Mucosa of rectum (tissue), 2 donors: ENCODE data around the gene POLDIP2.

Experiments used
- H3K27ac ChIP-seq, 2 donors: one replicate each; pipeline ENCODE4 v1.7.0; 2013; ENCODE audit warnings: inconsistent platforms in 2 of 2, low read depth in 2 of 2, low read length in 2 of 2
- H3K27me3 ChIP-seq, 2 donors: one replicate each; pipeline ENCODE4 v1.7.0; 2013; ENCODE audit warnings: low read length in 2 of 2; ENCODE audit not compliant: control insufficient read depth in 2 of 2, insufficient read depth in 2 of 2
- H3K36me3 ChIP-seq, 2 donors: one replicate each; pipeline ENCODE4 v1.7.0; 2013; ENCODE audit warnings: low read length in 2 of 2; ENCODE audit not compliant: control insufficient read depth in 2 of 2, insufficient read depth in 2 of 2
- H3K4me1 ChIP-seq, 2 donors: one replicate each; pipeline ENCODE4 v1.7.0; 2013; ENCODE audit warnings: low read length in 2 of 2, mild to moderate bottlenecking in 1 of 2; ENCODE audit not compliant: control insufficient read depth in 2 of 2, insufficient read depth in 2 of 2
- H3K4me3 ChIP-seq, 2 donors: one replicate each; pipeline ENCODE4 v1.7.0; 2013; ENCODE audit warnings: low read length in 2 of 2
- H3K9ac ChIP-seq, 2 donors: one replicate each; pipeline ENCODE4 v1.7.0; 2013; ENCODE audit warnings: low read length in 2 of 2, low read depth in 1 of 2, mild to moderate bottlenecking in 1 of 2
- H3K9me3 ChIP-seq, 2 donors: one replicate each; pipeline ENCODE4 v1.7.0; 2013; ENCODE audit warnings: low read length in 2 of 2; ENCODE audit not compliant: control insufficient read depth in 2 of 2
- donor health status: healthy.
- donor health status: Normal muscosa, but diverticular disease.

The POLDIP2 gene

DNA sequence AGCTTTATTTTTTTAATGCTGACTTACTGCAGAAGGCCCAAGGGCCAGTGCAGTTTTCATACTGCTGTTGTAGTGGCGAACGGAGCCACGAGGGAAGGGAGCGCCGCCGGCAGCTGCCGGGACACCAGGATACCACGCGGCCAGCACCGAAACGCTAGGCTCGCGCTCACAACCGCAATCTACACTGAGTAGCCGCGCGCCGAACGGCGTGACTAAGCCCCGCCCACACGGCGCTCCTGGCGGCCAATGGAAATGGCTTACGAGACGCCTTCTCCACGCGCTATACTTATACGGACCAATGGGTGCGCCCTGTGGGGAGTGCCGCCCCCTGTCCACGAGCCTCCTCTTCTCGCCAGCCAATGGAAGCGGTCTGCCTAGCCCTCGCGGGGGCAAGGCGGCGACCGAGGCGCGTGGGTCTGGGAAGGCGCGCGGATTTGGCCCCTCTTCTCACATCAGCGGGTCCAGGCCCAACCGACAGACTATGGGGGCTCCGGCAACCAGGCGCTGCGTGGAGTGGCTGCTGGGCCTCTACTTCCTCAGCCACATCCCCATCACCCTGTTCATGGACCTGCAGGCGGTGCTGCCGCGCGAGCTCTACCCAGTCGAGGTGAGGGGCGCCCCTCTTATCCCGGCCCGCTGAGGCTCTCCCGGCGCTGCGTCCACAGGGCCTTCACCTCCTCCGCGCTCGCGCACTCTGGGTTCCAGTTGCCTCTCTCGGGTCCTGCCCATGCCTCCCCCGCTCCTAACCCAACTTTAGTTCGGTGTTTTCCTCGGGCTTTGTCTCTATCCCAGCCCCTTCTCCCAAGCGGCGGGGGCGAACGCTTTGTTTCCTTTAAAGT is 38.3 kb downstream of the POLDIP2 start, which contains the start of gene TMEM97:
Gene TMEM97 (plus strand): TSS at position 442 of the 839 bp plus-strand sequence. CDS start 40 bp downstream, at position 482.
- H3K27me3 ChIP-seq, result no peaks in the 10 kb centered on the region
- H3K9me3 ChIP-seq, result no peaks in the 10 kb centered on the region
- H3K27ac ChIP-seq, result peak within 1 kb of the TSS; percentile 44 to 48
- peaks cover 7 to 23% of the 10 kb centered on the region in 2 donors for H3K4me1 ChIP-seq
- no peaks in the 10 kb centered on the region for H3K36me3 ChIP-seq
- H3K4me3 ChIP-seq, result peak within 1 kb of the TSS; percentile 70 to 83
- H3K9ac ChIP-seq, result peak within 1 kb of the TSS; percentile 53 to 77

DNA sequence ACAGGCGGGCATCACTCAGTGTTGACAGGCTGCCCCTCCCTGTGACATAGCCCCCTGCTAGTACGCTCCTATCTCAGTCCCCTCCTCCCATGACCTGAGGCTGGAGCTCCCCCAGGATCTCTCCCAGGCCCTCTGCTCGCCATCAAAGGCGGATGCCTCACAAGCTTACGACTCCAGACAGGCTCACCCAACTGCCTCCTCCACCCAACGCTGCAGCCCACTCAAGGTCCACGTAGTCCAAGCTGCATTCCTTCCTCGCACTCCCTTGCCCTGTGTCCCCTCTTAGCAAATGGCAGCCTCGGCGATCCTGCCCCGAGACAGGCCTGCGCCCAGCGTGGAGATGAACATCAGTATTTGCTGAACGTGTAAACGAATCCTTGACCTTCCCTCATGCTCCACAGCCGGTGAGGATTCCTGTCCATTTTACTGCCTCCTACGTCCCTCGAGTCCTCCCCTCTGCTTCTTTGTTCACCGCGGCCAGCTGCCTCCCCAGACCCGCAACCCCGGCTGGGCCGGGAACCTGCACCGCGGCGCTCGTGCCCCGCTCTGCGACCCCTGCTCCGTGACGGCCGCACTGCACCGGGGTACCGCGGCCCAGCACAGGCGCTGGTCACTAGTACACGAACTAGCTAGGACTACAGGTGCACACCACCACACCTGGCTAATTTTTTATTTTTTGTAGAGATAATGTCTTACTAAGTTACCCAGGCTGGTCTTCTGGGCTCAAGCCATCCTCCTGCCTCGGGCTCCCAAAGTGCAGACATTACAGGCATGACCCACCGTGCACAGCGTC is 39.2 kb downstream of the POLDIP2 start:
- H3K27me3 ChIP-seq, result no peaks in the 10 kb centered on the region
- H3K9me3 ChIP-seq, result no peaks in the 10 kb centered on the region
- H3K4me3 ChIP-seq, result peak overlapping the region; percentile 70 to 83
- H3K4me1 ChIP-seq, result peaks cover 7 to 23% of the 10 kb centered on the region in 2 donors
- no peak overlapping the region for H3K27ac ChIP-seq
- no peaks in the 10 kb centered on the region for H3K36me3 ChIP-seq
- H3K9ac ChIP-seq, result peak overlapping the region; percentile 26 to 53

DNA sequence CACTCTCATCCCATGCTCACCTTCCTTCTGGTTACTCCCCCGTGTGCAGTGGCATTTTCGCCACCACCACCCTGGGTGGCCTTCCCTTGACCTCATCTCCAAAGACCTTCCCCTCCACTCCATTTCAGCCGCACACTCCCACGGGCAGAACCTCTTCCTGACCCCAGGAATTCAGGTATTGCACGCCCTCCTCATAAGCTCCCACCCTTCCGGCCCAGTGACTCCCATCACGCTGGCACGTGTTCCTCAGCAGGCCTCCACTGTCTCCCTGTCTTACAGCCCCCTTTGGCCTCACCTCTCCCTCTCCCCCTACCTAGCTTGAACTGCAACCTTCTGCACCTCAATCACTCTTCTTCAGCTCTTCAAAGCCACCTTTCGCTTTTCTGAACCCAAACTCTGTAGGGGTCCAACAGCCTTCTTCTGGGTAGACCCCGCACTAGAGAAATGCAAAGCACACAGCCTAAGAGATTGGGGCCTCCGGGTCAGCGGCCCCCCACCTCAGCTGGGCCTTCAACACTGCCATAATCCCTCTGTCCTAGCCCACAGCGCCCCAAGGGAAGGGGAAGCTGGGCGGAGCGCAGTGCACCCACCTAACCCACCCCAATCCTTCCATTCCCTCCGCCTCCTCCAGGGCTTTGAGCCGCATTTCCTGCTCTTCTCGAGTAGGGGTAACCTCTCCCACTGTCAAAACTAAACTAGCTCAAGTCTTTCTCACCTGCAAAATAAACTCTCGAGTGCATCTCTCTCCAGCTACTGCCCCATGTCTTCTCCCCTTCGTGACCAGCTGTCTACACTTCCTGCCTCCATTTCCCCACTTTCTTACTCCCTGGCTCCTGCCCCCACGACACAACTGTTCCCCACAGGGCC is 40.0 kb downstream of the POLDIP2 start:
- Histone ChIP-seq H3K4me3 (no peak overlapping the region), H3K27ac (no peak overlapping the region), H3K9ac (no peak overlapping the region), H3K4me1 (peaks cover 7 to 23% of the 10 kb centered on the region in 2 donors), H3K9me3 (no peaks in the 10 kb centered on the region), H3K36me3 (no peaks in the 10 kb centered on the region), H3K27me3 (no peaks in the 10 kb centered on the region)

DNA sequence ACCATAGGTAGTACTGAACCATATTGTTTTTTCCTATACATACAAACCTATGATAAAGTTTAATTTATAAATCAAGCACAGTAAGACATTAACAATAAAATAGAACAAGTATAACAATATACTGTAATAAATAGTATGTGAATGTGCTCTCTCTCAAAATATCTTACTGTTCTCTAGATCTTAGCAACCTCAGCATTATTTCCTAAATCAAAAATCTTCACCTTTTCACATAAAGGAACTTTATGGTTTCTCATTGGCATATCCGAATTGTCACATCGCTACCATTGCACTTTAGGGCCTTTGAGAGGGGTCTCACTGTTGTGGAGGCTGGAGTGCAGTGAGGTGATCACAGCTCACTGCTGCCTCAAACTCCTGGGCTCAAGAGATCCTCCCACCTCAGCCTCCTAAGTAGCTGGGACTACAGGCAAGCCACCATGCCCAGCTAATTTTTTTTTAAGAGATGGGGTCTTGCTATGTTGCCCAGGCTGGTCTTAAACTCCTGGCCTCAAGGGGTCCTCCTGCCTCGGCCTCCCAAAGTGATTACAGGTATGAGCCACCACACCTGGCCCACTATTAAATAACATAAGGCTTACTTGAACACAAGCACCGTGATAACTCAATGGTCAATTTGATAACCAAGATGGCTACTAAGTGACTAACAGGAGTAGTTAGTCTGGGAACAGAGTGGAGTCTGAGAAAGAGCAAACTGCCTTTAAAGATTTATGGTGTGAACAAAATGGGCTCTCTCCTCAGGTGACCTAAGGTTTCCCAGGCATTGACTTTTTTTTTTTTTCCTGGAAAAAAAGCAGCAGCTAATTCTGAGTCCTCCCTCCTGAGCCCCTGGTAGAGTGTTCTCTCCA is 41.3 kb downstream of the POLDIP2 start:
- no peak overlapping the region for H3K9ac ChIP-seq

DNA sequence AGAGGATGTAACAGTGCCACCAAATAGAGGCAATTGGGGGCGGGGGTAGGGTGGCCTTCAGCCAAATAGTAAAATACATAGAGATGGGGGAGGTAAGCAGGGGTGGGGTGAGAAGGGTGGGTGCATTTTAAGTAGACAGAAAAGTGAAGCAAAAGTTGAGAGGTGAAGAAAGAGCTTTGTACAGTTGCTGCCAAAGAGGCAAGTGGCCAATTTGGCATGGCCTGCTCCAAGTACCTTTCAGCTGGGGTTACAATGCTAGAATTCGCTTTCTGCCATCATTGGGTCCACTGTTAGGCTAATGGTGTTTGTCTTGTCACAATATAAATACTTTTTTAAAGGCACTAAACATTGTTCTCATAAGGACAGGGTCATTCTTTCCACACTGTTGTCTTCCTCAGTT is 43.5 kb downstream of the POLDIP2 start:
- Histone ChIP-seq H3K4me3 (no peak overlapping the region), H3K4me1 (peaks cover 7 to 8% of the 10 kb centered on the region in 2 donors), H3K36me3 (no peaks in the 10 kb centered on the region), H3K9ac (no peak overlapping the region), H3K27me3 (no peaks in the 10 kb centered on the region), H3K27ac (no peak overlapping the region), H3K9me3 (no peaks in the 10 kb centered on the region)

More for the DNA sequence above, 41.3 kb downstream of the POLDIP2 start:
- Histone ChIP-seq H3K27me3 (no peaks in the 10 kb centered on the region), H3K9me3 (no peaks in the 10 kb centered on the region), H3K4me1 (peaks cover 7 to 23% of the 10 kb centered on the region in 2 donors), H3K36me3 (no peaks in the 10 kb centered on the region), H3K4me3 (no peak overlapping the region), H3K27ac (no peak overlapping the region)

DNA sequence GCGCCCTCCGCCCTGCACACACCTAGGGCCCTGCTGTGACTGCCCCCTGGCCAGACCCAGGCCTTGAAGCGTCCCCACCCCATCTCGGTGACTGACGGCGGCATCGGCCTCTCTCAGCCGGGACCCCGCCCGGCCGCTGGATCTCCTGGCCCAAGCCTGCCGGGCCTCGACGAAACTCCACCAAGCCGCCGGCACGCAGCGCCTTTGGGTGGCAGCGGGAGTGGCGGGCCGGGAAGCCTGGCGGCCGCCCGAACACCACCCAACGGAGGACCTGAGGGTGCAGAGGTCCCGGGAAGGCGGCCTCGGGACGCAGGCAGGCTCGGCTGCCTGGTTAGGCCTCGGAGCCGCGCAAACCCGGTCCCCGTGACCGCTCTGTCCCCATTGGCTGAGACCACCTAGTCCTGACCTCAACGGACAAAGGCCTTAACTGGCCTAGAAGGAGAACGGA is 50.3 kb downstream of the POLDIP2 start:
- Histone ChIP-seq H3K4me1 (no peaks in the 10 kb centered on the region), H3K27ac (no peak overlapping the region), H3K27me3 (peaks cover 0 to 7% of the 10 kb centered on the region in 2 donors)

DNA sequence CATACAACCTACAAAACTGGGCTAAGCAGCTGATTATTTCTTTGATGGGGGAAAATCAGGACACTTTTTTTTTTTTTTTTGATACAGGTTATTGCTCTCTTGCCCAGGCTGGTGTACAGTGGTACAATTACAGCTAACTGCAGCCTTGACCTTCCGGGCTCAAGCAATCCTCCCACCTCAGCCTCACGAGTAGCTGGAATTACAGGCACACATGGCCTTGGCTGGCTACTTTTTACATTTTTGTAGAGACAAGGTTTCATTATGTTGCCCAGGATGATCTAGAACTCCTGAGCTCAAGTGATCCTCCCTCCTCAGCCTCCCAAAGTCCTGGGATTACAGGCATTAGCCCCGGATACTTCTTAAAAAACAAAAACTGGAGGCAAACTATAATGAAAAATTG is 58.9 kb downstream of the POLDIP2 start:
- H3K4me3 ChIP-seq, result no peak overlapping the region
- H3K4me1 ChIP-seq, result no peaks in the 10 kb centered on the region
- H3K9ac ChIP-seq, result no peak overlapping the region
- H3K27me3 ChIP-seq, result no peaks in the 10 kb centered on the region
- H3K36me3 ChIP-seq, result no peaks in the 10 kb centered on the region
- no peak overlapping the region for H3K27ac ChIP-seq
- H3K9me3 ChIP-seq, result no peaks in the 10 kb centered on the region

More for the DNA sequence above, 50.3 kb downstream of the POLDIP2 start:
- no peaks in the 10 kb centered on the region for H3K9me3 ChIP-seq
- H3K9ac ChIP-seq, result no peak overlapping the region
- no peak overlapping the region for H3K4me3 ChIP-seq
- no peaks in the 10 kb centered on the region for H3K36me3 ChIP-seq
